Measurements from ENCODE around the gene SBNO1.
"Not testable (repeated sequence)": the region's sequence is repeated elsewhere in the genome, so short reads cannot be mapped to it uniquely, and the experiment has no call there.

SBNO1 gene

GRCh38 chr12:123265851-123266678, 98.6 kb downstream of the SBNO1 start:
- Mint-ChIP-seq H3K9me3 (no peaks in the 10 kb centered on the region), H3K4me1 (ENCODE audit: low read depth) (peaks cover 17% of the 10 kb centered on the region), H3K27ac (no peak overlapping the region), H3K27me3 (ENCODE audit: low read depth) (no peaks in the 10 kb centered on the region), H3K4me3 (no peak overlapping the region), H3K36me3 (ENCODE audit: low read depth) (peaks cover 4% of the 10 kb centered on the region)

- Mint-ChIP-seq H3K27ac (no peak overlapping the region), H3K27me3 (ENCODE audit: low read depth) (no peaks in the 10 kb centered on the region), H3K4me1 (ENCODE audit: low read depth) (peaks cover 11% of the 10 kb centered on the region), H3K36me3 (ENCODE audit: low read depth) (peaks cover 13% of the 10 kb centered on the region), H3K9me3 (no peaks in the 10 kb centered on the region), H3K4me3 (no peak overlapping the region)
Observed at GRCh38 chr12:123264642-123265041, 100.0 kb downstream of the SBNO1 start.

GRCh38 chr12:123263196-123263817, 101.3 kb downstream of the SBNO1 start:
- no peaks in the 10 kb centered on the region for H3K27me3 Mint-ChIP-seq (ENCODE audit: low read depth)
- peaks cover 6% of the 10 kb centered on the region for H3K4me1 Mint-ChIP-seq (ENCODE audit: low read depth)
- H3K9me3 Mint-ChIP-seq = no peaks in the 10 kb centered on the region
- H3K27ac Mint-ChIP-seq = no peak overlapping the region
- peaks cover 13% of the 10 kb centered on the region for H3K36me3 Mint-ChIP-seq (ENCODE audit: low read depth)
- H3K4me3 Mint-ChIP-seq = no peak overlapping the region

- Mint-ChIP-seq H3K36me3 (ENCODE audit: low read depth) (peaks cover 16% of the 10 kb centered on the region), H3K4me3 (no peak overlapping the region), H3K4me1 (ENCODE audit: low read depth) (peaks cover 6% of the 10 kb centered on the region)
Observed at GRCh38 chr12:123261196-123261595, 103.5 kb downstream of the SBNO1 start.

GRCh38 chr12:123260081-123260480, 104.6 kb downstream of the SBNO1 start:
- peaks cover 6% of the 10 kb centered on the region for H3K4me1 Mint-ChIP-seq (ENCODE audit: low read depth)
- H3K9me3 Mint-ChIP-seq = no peaks in the 10 kb centered on the region
- H3K4me3 Mint-ChIP-seq = no peak overlapping the region
- H3K27ac Mint-ChIP-seq = no peak overlapping the region
- no peaks in the 10 kb centered on the region for H3K27me3 Mint-ChIP-seq (ENCODE audit: low read depth)
- H3K36me3 Mint-ChIP-seq (ENCODE audit: low read depth) = peaks cover 21% of the 10 kb centered on the region

More at GRCh38 chr12:123261196-123261595, 103.5 kb downstream of the SBNO1 start:
- Mint-ChIP-seq H3K9me3 (no peaks in the 10 kb centered on the region), H3K27ac (no peak overlapping the region), H3K27me3 (ENCODE audit: low read depth) (no peaks in the 10 kb centered on the region)

- Mint-ChIP-seq H3K4me1 (ENCODE audit: low read depth) (peaks cover 6% of the 10 kb centered on the region), H3K4me3 (no peak overlapping the region), H3K9me3 (no peaks in the 10 kb centered on the region), H3K27ac (no peak overlapping the region), H3K36me3 (ENCODE audit: low read depth) (peaks cover 22% of the 10 kb centered on the region), H3K27me3 (ENCODE audit: low read depth) (no peaks in the 10 kb centered on the region)
Observed at GRCh38 chr12:123258593-123258992, 106.1 kb downstream of the SBNO1 start.

GRCh38 chr12:123254853-123255446, 109.7 kb downstream of the SBNO1 start:
- Mint-ChIP-seq H3K36me3 (ENCODE audit: low read depth) (peaks cover 18% of the 10 kb centered on the region), H3K27me3 (ENCODE audit: low read depth) (no peaks in the 10 kb centered on the region), H3K27ac (no peak overlapping the region), H3K9me3 (no peaks in the 10 kb centered on the region), H3K4me1 (ENCODE audit: low read depth) (peaks cover 9% of the 10 kb centered on the region), H3K4me3 (no peak overlapping the region)

GRCh38 chr12:123253641-123254459, 110.8 kb downstream of the SBNO1 start:
- Mint-ChIP-seq H3K4me1 (ENCODE audit: low read depth) (peaks cover 9% of the 10 kb centered on the region), H3K36me3 (ENCODE audit: low read depth) (peaks cover 18% of the 10 kb centered on the region), H3K27me3 (ENCODE audit: low read depth) (no peaks in the 10 kb centered on the region), H3K27ac (no peak overlapping the region), H3K9me3 (no peaks in the 10 kb centered on the region), H3K4me3 (no peak overlapping the region)

GRCh38 chr12:123252365-123252764, 112.3 kb downstream of the SBNO1 start:
- H3K9me3 Mint-ChIP-seq; H3K27ac Mint-ChIP-seq; H3K27me3 Mint-ChIP-seq (ENCODE audit: low read depth); H3K4me3 Mint-ChIP-seq: not testable (repeated sequence)
- peaks cover 20% of the 10 kb centered on the region for H3K4me1 Mint-ChIP-seq (ENCODE audit: low read depth)
- peaks cover 27% of the 10 kb centered on the region for H3K36me3 Mint-ChIP-seq (ENCODE audit: low read depth)

- peaks cover 25% of the 10 kb centered on the region for H3K36me3 Mint-ChIP-seq (ENCODE audit: low read depth)
Observed at GRCh38 chr12:123251403-123252076, 113.1 kb downstream of the SBNO1 start.

GRCh38 chr12:123250471-123251383, 113.9 kb downstream of the SBNO1 start:
- H3K4me1 Mint-ChIP-seq (ENCODE audit: low read depth) = peaks cover 26% of the 10 kb centered on the region
- H3K36me3 Mint-ChIP-seq (ENCODE audit: low read depth) = peaks cover 21% of the 10 kb centered on the region
- H3K27ac Mint-ChIP-seq = peak overlapping the region; percentile 32

More at GRCh38 chr12:123251403-123252076, 113.1 kb downstream of the SBNO1 start:
- no peaks in the 10 kb centered on the region for H3K9me3 Mint-ChIP-seq
- peaks cover 25% of the 10 kb centered on the region for H3K4me1 Mint-ChIP-seq (ENCODE audit: low read depth)
- no peak overlapping the region for H3K4me3 Mint-ChIP-seq
- no peaks in the 10 kb centered on the region for H3K27me3 Mint-ChIP-seq (ENCODE audit: low read depth)
- H3K27ac Mint-ChIP-seq = peak overlapping the region; percentile 32

GRCh38 chr12:123248996-123249741, 115.5 kb downstream of the SBNO1 start:
- H3K27me3 Mint-ChIP-seq (ENCODE audit: low read depth); H3K9me3 Mint-ChIP-seq; H3K4me3 Mint-ChIP-seq; H3K27ac Mint-ChIP-seq: not testable (repeated sequence)
- H3K36me3 Mint-ChIP-seq (ENCODE audit: low read depth) = peaks cover 29% of the 10 kb centered on the region
- peaks cover 32% of the 10 kb centered on the region for H3K4me1 Mint-ChIP-seq (ENCODE audit: low read depth)

More at GRCh38 chr12:123250471-123251383, 113.9 kb downstream of the SBNO1 start:
- Mint-ChIP-seq H3K9me3 (no peaks in the 10 kb centered on the region), H3K4me3 (no peak overlapping the region), H3K27me3 (ENCODE audit: low read depth) (no peaks in the 10 kb centered on the region)

Data from T-helper 1 cell treated with Interleukin-12 subunit alpha and Interleukin-12 subunit beta and Interleukin-4 antibody, amounts not matched to agents 30 μg/mL and 1 μg/mL, for 36 hours (primary cell).